ENCODE measurements around the gene EHD1.

DNA sequence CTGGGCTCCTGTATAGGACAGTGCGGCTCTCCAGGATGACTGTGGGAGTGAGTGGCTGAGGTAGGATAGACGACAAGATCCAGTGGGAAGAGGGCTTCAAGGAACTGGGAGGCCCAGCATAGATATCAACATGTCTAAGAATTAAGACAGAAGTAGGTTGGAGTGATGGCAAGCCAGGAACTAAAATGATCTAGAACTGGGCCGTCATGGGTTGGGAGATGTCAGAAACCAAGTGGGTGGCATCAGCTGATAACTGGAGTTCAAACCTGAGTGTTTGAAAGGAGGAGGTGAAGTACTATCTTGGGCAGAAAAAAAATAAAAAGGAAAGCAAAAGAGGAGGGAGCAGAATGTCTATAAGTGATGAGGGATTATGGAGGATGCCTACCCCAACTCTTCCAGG, 60.9 kb downstream of the EHD1 start:
- TF ChIP-seq, protein P1, sequence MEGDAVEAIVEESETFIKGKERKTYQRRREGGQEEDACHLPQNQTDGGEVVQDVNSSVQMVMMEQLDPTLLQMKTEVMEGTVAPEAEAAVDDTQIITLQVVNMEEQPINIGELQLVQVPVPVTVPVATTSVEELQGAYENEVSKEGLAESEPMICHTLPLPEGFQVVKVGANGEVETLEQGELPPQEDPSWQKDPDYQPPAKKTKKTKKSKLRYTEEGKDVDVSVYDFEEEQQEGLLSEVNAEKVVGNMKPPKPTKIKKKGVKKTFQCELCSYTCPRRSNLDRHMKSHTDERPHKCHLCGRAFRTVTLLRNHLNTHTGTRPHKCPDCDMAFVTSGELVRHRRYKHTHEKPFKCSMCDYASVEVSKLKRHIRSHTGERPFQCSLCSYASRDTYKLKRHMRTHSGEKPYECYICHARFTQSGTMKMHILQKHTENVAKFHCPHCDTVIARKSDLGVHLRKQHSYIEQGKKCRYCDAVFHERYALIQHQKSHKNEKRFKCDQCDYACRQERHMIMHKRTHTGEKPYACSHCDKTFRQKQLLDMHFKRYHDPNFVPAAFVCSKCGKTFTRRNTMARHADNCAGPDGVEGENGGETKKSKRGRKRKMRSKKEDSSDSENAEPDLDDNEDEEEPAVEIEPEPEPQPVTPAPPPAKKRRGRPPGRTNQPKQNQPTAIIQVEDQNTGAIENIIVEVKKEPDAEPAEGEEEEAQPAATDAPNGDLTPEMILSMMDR (conservative IDR thresholded peaks at IDR 0.05; ENCODE audit: low read depth, low read length), result no peak
- TF ChIP-seq EZH2 (IDR thresholded peaks at IDR 0.05; ENCODE audit: low read length, unreplicated experiment) (no peak), EZH2phosphoT487 (IDR thresholded peaks at IDR 0.05; ENCODE audit: borderline replicate concordance, low read length) (no peak)
